Activated CD4-positive, alpha-beta T cell treated with anti-CD3 and anti-CD28 coated beads, Interleukin-2, amount 50 U/mL, for 1 hour (primary cell): ENCODE measurements around the gene RNF212.

Experiments
- DNase-seq: peaks from one replicate; pipeline ENCODE4 v3.0.0-alpha.2; 2020

The RNF212 gene

GRCh38 chr4:1112821-1113182, 562 bp downstream of the RNF212 start:
- DNase-seq = no peak

- no peak for DNase-seq
Observed at GRCh38 chr4:1112174-1112820, 1.1 kb downstream of the RNF212 start.

- DNase-seq = no peak
Observed at GRCh38 chr4:1111259-1111809, 2.0 kb downstream of the RNF212 start.

DNA sequence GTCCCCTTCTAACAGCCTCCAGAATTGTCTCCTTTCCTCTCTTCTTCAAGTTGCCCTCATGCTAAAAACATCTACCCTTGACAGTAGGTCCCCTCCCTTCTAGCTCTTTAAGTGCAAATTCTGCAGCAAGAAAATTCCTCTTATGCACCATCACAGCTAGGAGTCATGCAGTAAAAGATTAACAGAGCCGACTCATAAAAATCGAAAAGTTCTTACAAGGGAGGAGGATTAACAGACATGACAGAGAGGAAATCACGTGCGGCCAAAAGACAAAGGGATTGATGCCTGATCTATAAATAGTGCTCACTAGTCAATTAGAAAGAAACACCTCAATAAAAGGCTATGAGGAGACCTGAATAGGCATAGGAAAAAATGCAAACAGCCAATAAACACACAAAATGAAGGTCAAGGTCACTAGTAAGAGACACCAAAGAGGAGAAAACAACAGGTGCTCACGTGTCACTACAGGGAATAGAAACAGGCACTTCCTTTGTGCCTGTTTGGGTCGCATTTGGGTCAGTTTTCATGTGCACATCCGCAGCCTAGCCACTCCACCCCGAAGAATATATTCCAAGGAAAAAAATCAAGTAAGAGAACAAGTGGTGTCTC, 3.4 kb downstream of the RNF212 start:
- DNase-seq = no peak

GRCh38 chr4:1109333-1109732, 4.0 kb downstream of the RNF212 start:
- DNase-seq = no peak

- DNase-seq = no peak
Observed at GRCh38 chr4:1105662-1106061, 7.7 kb downstream of the RNF212 start.

GRCh38 chr4:1105067-1105466, 8.3 kb downstream of the RNF212 start:
- no peak for DNase-seq

GRCh38 chr4:1104647-1105046, 8.7 kb downstream of the RNF212 start:
- DNase-seq = no peak

DNA sequence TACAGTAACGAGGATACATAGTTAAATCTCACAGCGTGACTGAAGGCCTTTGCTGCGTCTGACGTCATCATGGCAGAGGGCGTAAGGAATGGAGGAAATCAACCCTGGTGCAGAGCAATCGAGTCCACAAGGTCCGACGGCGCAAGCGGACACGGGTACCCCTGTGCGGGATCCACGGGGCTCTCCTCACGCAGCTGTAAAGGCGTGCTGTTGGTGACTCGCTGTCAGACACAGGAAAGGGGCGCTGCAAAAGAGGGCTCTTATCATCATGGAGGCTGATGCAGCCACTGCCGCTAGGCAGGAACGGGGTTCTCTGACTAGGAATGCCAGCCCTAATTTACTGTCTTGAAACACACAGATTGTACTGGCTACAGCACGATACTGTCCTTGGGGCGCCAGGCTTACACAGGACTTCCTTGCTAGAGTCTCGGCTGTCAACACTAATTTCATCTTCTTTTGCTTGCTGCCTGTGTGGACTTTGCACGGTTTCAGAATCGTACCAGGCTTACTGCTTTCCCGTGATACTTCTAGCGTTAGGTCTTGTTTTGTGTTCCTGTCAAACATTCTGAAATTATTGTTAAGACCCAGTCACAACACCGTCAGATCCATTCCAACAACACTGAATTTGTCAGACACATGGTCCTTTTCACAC, 13.6 kb downstream of the RNF212 start:
- DNase-seq = no peak

- no peak for DNase-seq
Observed at GRCh38 chr4:1099270-1099669, 14.1 kb downstream of the RNF212 start.

DNA sequence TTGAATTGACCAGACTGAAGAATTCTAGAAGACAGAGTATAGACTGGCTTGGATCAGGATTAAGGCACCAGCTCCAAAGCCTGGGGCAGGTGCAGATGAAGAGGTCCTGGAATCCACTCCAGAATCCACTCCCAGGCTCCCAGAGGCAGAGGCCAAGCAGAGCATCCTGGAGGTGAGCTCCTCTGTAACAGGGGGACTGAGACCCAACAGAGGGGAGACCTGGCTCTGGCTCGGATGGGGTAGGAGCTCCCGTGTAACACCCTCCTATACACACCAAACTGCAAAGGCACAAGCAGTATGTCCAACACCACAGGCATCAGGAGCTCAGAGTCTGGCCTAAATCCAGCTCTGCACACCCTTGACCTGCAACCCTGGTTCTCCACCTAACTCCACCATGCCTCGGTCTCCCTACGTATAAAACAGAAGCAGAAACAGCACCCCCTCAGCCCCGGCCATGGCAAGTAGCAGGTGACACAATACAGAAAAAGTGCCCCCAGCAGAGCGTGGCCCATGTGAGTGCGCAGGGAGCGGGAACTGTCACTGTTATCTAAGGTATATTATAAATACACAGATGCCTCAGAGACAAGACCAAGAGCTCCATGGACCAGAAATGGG, 14.9 kb downstream of the RNF212 start:
- no peak for DNase-seq

DNA sequence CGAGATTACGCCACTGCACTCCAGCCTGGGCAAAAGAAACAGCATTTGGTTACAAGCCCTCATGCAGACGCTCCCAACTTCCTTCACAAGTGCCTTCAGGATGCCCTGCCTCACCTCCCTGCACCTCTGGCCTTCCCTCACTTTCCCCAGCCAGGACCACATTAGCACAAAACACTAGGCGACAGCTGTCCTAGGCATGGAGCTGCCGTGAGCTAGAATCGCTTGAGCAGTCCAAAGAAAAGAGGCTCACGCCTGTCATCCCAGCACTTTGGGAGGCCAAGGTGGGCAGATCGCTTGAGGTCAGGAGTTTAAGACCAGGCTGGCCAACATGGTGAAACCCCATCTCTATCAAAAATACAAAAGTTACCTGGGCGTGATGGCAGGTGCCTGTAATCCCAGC, 15.8 kb downstream of the RNF212 start:
- DNase-seq = no peak

GRCh38 chr4:1096841-1097240, 16.5 kb downstream of the RNF212 start:
- DNase-seq = no peak

- DNase-seq = no peak
Observed at GRCh38 chr4:1094336-1094690, 19.1 kb downstream of the RNF212 start.

DNA sequence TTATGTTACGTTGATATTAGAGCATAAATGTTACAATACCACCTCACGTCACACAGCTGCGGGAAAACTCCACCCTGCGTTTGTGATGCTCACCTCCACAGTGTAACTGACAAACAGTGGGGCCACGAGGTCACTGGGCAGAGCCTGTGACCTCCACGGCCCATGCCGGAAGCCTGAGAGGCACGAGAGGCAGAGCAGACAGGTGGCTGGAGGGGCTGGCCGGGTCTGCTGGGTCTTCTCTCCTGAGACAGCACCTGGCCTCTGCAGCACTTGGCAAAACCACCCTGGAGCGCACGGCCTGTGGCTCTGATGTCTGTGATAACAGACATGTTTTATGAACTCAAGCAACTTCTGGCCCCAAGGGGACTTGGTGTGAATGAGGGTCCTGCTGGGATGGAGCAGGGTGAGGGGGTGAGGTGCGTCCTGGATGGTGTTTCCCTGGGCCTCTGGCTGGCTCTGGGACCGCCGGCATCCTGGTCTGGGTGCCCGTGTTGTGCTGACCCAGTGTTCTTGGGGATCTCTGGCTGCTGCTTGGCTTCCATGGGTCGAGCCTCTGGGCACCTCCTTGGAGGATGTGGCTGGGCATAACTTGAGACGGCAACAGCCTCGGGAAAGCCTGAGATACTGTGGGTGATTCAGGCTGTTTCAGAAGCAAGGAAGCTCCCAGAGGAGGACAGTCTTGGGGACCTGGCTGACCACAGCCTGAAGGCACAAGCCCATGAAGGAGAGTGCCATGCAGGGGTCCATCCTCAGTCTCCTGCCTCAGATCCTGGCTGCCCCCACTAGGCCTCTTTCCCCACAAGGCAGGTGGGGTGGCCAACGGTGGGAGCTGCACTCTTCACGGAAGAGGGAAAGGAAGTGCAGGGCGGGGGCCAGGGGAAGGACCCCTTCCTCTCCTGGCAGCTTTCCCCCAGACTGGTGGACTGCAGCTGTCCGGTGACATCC, 19.7 kb downstream of the RNF212 start:
- no peak for DNase-seq

- no peak for DNase-seq
Observed at GRCh38 chr4:1092983-1093361, 20.4 kb downstream of the RNF212 start.

DNA sequence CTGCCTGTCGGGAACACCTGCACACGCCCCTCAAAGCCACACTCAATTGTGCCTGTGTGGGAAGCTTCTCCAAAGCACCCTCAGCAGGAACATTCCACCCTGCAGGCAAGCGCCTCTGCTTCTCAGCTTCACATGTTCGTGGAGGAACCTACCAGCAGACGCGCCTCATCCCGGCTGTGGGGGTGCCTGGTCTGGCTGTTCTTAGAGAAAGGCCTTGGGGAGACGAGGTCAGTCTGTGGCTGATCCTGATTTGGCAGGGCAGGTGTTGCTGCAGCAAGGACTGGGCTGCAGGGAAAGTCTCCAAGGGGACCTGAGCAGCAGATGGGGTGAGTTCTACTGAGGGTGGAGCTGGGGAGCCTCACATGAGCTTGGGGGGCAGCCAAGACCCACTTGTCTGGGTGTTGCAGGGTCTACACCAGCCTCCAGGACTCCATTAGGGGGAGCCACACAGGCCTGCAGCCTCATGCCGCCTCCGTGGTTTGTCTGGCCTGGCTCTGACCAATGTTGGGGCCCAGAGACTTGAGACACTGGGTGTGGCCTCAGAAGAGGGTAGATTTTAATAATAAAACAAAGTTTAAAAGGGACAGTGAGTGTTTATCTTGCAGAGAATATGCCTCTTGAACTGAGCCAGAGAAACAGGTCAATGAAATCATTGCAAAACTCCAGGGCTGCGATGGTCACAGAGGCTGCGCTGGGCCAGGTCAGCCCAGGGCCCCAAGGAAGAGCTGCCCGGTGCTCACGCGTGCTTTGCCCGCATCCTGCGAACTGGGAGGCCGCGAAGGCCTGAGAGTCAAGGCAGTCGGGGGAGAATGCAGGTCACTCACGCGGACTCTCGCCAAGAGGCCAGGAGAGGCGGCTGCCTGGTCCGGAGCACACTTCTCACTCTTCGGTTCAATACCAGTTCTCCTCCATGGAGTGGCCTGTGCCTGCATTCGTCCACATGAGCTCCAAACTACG, 21.1 kb downstream of the RNF212 start:
- DNase-seq = no peak

- no peak for DNase-seq
Observed at GRCh38 chr4:1091561-1091995, 21.8 kb downstream of the RNF212 start.

DNA sequence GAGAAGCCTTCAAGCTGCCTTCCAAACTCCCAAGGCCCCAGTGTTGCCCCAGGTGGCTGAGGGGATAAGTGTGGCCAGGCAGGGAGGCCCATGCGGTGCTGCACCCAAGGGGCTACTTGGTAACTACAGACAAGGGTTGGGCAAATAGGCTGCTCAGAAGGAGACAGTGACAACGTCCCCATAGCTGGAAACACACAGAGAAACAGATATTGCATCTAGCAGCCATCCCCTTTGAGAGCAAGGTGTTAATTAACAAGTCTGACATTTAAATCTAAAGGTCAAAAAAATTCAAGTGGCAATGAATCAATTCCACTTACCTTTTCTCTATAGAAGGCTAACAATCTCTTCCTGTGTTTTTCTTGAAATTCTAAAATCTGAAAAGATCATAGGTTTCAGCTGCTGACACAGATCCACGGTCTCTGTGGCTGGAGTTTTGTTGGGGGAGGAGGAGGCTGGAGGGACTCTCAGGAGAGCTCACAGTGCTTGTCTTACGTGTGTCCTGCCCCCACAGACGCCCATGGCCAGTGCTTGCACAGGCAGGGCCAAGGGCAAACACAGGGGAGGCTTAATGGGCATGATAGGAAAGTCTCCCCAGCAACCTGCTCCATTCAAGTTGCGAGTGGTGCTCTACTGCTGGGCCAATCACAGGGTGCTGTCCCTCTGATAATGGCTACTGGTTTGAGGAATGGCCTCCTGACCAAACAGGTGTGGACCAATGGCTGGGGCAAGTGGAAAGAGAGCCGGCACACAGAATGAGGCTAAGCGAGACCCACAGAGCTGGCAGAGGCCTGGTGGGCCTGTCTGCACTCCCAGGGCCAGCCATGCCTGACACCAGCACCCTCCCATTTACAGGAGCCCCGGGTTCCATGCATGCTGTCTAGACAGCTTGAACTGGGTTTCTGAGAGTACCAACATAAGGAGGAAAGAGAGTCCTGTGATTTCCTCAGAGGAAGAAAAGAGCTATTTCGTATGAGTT, 22.6 kb downstream of the RNF212 start:
- DNase-seq = no peak

DNA sequence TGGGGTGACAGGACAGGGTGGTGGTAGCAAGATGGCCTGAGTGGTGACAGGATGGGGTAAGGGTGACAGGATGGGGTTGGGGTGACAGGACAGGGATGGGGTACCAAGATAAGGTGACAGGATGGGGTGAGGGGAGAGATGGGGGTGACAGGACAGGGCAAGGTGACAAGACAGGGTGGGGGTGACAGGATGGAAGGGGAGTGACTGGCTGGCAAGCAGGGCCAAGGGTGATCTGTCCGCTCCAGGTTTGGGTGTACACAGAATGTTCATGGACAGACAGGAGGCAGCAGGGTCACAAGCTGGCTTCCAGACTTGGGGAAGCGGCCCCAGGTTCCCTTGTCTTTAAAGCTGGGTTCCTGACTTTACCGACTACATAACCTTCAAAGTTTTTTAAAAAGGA, 23.3 kb downstream of the RNF212 start:
- no peak for DNase-seq
